Activated CD8-positive, alpha-beta T cell treated with anti-CD3 and anti-CD28 coated beads for 36 hours (primary cell): Measurements from ENCODE around the gene MCF2L. TPM values are rescaled to one million over a fixed set of nuclear protein-coding genes. Genes with fewer than 3 reads are reported as not detected.

Source experiments
- ATAC-seq: fragments of 200-7000 bp; cut with Tn5 transposase; one replicate; pipeline ENCODE4 v1.10.0; 2021; ENCODE audit warnings: mild to moderate bottlenecking, moderate library complexity
- CTCF ChIA-PET: fragments of 350-600 bp; sonication (Branson Sonifier 250); formaldehyde crosslinking; loops from one replicate; lab custom pipeline; 2021; ENCODE audit warnings: antibody characterized with exemption; lab: Charles Lee
- POLR2A ChIA-PET: fragments of 350-600 bp; sonication (Branson Sonifier 250); formaldehyde crosslinking; loops from one replicate; lab custom pipeline; 2021; ENCODE audit warnings: antibody characterized with exemption; lab: Charles Lee
- DNase-seq: peaks from one replicate; pipeline ENCODE4 v3.0.0-alpha.2; 2020
- H3K27ac Mint-ChIP-seq: one replicate; pipeline ENCODE4 v1.8.0; 2021; ENCODE audit warnings: mild to moderate bottlenecking, mixed read lengths
- H3K27me3 Mint-ChIP-seq: one replicate; pipeline ENCODE4 v1.8.0; 2021; ENCODE audit warnings: mixed read lengths
- H3K36me3 Mint-ChIP-seq: one replicate; pipeline ENCODE4 v1.8.0; 2021; ENCODE audit warnings: low read depth, mixed read lengths
- H3K4me1 Mint-ChIP-seq: one replicate; pipeline ENCODE4 v1.8.0; 2021; ENCODE audit warnings: low read depth, mixed read lengths
- H3K4me3 Mint-ChIP-seq: one replicate; pipeline ENCODE4 v1.8.0; 2021; ENCODE audit warnings: mild to moderate bottlenecking, moderate library complexity, mixed read lengths
- H3K9me3 Mint-ChIP-seq: one replicate; pipeline ENCODE4 v1.8.0; 2021; ENCODE audit warnings: mixed read lengths
- CTCF ChIP-seq: fragments of 200-600 bp; IDR thresholded peaks from one replicate; pipeline ENCODE4 v1.8.0; 2022; ENCODE audit warnings: antibody characterized with exemption, mild to moderate bottlenecking
- intact Hi-C: fragments of 100-400 bp; cut with micrococcal nuclease; formaldehyde crosslinking; loops from one replicate; pipeline ENCODE4 v1.10.0; 2022
- total RNA-seq, 2 experiments: library from RNA; stranded (reverse); gene quantifications; one replicate each; pipeline ENCODE4 v1.2.3, GENCODE V29; 2021

The MCF2L gene
- total RNA-seq, 2 experiments from 2014 or later: 7.6 to 8.9 TPM

- CTCF ChIA-PET: interaction anchor here (1.2 kb wide), 1 partner anchor 21 kb away, joined by 3 read pairs; no protein-coding TSS in a partner anchor
- intact Hi-C loops: no loop called here
- POLR2A ChIA-PET: no interaction called here
- Mint-ChIP-seq H3K27ac (no peak overlapping the region), H3K9me3 (no peaks in the 10 kb centered on the region), H3K27me3 (no peaks in the 10 kb centered on the region), H3K4me1 (no peaks in the 10 kb centered on the region), H3K36me3 (no peaks in the 10 kb centered on the region), H3K4me3 (no peak overlapping the region)
- no peak for DNase-seq
- no peak for ATAC-seq
- TF ChIP-seq CTCF: no peak
Observed at GRCh38 chr13:113051641-113052040, 82.6 kb downstream of the MCF2L start.

- DNase-seq (no peak), ATAC-seq (no peak)
- Mint-ChIP-seq H3K4me1 (no peaks in the 10 kb centered on the region), H3K27me3 (no peaks in the 10 kb centered on the region), H3K4me3 (no peak overlapping the region), H3K36me3 (no peaks in the 10 kb centered on the region), H3K27ac (no peak overlapping the region), H3K9me3 (no peaks in the 10 kb centered on the region)
- no peak for TF ChIP-seq CTCF
- ChIA-PET CTCF (no interaction called here), POLR2A (no interaction called here)
- intact Hi-C loops: no loop called here
Observed at GRCh38 chr13:113052206-113052605, 83.2 kb downstream of the MCF2L start.

- H3K36me3 Mint-ChIP-seq: no peaks in the 10 kb centered on the region
- TF ChIP-seq CTCF: no peak
- DNase-seq (no peak), ATAC-seq (no peak)
- CTCF ChIA-PET: no interaction called here
- intact Hi-C loops: no loop called here
- H3K9me3 Mint-ChIP-seq: no peaks in the 10 kb centered on the region
- no peaks in the 10 kb centered on the region for H3K27me3 Mint-ChIP-seq
- POLR2A ChIA-PET: no interaction called here
- H3K4me3 Mint-ChIP-seq: no peak overlapping the region
- H3K4me1 Mint-ChIP-seq: no peaks in the 10 kb centered on the region
- no peak overlapping the region for H3K27ac Mint-ChIP-seq
Observed at GRCh38 chr13:113052971-113053370, 84.0 kb downstream of the MCF2L start.

GRCh38 chr13:113053376-113053775, 84.4 kb downstream of the MCF2L start:
- no peaks in the 10 kb centered on the region for H3K27me3 Mint-ChIP-seq
- intact Hi-C loops: no loop called here
- no peak overlapping the region for H3K27ac Mint-ChIP-seq
- H3K4me3 Mint-ChIP-seq: no peak overlapping the region
- ATAC-seq (no peak), DNase-seq (no peak)
- H3K36me3 Mint-ChIP-seq: no peaks in the 10 kb centered on the region
- ChIA-PET POLR2A (no interaction called here), CTCF (no interaction called here)
- no peak for TF ChIP-seq CTCF
- H3K9me3 Mint-ChIP-seq: no peaks in the 10 kb centered on the region
- H3K4me1 Mint-ChIP-seq: no peaks in the 10 kb centered on the region

- intact Hi-C loops: no loop called here
- no peak overlapping the region for H3K4me3 Mint-ChIP-seq
- no peaks in the 10 kb centered on the region for H3K4me1 Mint-ChIP-seq
- no peak for ATAC-seq
- TF ChIP-seq CTCF: no peak
- CTCF ChIA-PET: no interaction called here
- no peaks in the 10 kb centered on the region for H3K27me3 Mint-ChIP-seq
- H3K36me3 Mint-ChIP-seq: no peaks in the 10 kb centered on the region
- H3K27ac Mint-ChIP-seq: no peak overlapping the region
- POLR2A ChIA-PET: no interaction called here
- H3K9me3 Mint-ChIP-seq: no peaks in the 10 kb centered on the region
- DNase-seq: no peak
Observed at GRCh38 chr13:113053801-113054604, 85.0 kb downstream of the MCF2L start.
